Esophagus squamous epithelium (tissue), 5 donors: ENCODE measurements around the gene SLC19A1. TPM values are rescaled to one million over a fixed set of nuclear protein-coding genes. Genes with fewer than 3 reads are reported as not detected.

ENCODE experiments used
- DNase-seq: peaks from one replicate; lab custom pipeline; 2025; lab: John Stamatoyannopoulos, UW
- H3K27ac ChIP-seq, 4 donors: fragments of 200-600 bp; sonication (generic); one replicate each; pipeline ENCODE4 v1.5.1; 2016 to 2019; ENCODE audit warnings: mild to moderate bottlenecking in 1 of 4
- H3K27me3 ChIP-seq, 4 donors: fragments of 200-600 bp; sonication (generic); 1 replicate in 3 of 4; 2 replicates in 1 of 4; pipeline versions ENCODE4 v1.5.1 to v1.6.0; 2017 to 2021; ENCODE audit warnings: antibody characterized with exemption in 1 of 4
- H3K36me3 ChIP-seq, 3 donors: fragments of 200-600 bp; sonication (generic); one replicate each; pipeline ENCODE4 v1.5.1; 2016 to 2019
- H3K4me1 ChIP-seq, 3 donors: fragments of 200-600 bp; sonication (generic); one replicate each; pipeline ENCODE4 v1.5.1; 2017 to 2019
- H3K4me3 ChIP-seq, 4 donors: fragments of 200-600 bp; sonication (generic); 1 replicate in 3 of 4; 2 replicates in 1 of 4; pipeline ENCODE4 v1.5.1; 2016 to 2019; ENCODE audit warnings: mild to moderate bottlenecking in 2 of 4, moderate library complexity in 1 of 4
- H3K9me3 ChIP-seq, 3 donors: fragments of 200-600 bp; sonication (generic); one replicate each; pipeline ENCODE4 v1.5.1; 2016 to 2019
- POLR2A ChIP-seq, 4 donors: fragments of 450-650 bp; IDR thresholded peaks; one replicate each; pipeline ENCODE4 v1.6.1; 2017; ENCODE audit warnings: antibody characterized with exemption in 4 of 4, mild to moderate bottlenecking in 4 of 4, moderate library complexity in 3 of 4
- WGBS, 2 donors: methylation state at CpG; one replicate each; pipeline ENCODE4 v1.1.5; 2018; 5-methylcytosine and 5-hydroxymethylcytosine counted together
- intact Hi-C: fragments of 100-400 bp; cut with DNase I; formaldehyde crosslinking; loops from one replicate; pipeline ENCODE4 v1.15.0; 2022
- total RNA-seq, 4 donors: library from RNA; depleted of rRNA; stranded (reverse); fragments of >200 nt; gene quantifications; one replicate each; pipeline ENCODE4 v1.1.0, GENCODE V29; 2016
- TF ChIP-seq, protein P1 (sequence below), 6 experiments: fragments of 450-650 bp in 4 of 6; fragments of 200-600 bp in 2 of 6; sonication (generic) in 2 of 6; IDR thresholded peaks; one replicate each; pipeline ENCODE4 v1.5.1; 2016 to 2019; ENCODE audit warnings: antibody characterized with exemption in 6 of 6, mild to moderate bottlenecking in 4 of 6, moderate library complexity in 4 of 6
- donor health status: DM: yes; HTN: yes; CAD: no.

SLC19A1 gene
- total RNA-seq, 4 donors from 2014 or later: 1.6 to 4.6 (median 2.9) TPM

DNA sequence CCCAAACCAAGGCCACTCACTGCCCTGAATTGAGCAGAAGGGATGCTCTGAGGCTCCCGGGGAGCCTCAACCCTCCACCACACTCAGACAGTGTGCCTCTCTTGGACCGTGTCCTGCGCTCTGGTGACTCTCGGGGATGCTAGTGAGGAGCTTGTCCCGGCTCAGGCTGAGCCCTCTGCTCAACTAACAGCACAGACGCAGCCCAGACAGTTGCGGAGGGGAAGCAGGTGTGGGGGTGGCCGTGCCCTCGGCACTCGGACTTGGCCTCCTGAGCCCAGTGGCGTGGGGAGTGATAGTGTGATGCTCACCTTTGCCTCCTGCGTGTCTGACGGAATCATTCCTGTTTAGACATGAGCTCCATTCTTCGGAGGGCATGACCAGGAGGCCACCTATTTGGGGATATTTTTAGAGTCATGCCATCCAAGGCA, 15.4 kb upstream of the SLC19A1 start:
- TF ChIP-seq, protein P1, sequence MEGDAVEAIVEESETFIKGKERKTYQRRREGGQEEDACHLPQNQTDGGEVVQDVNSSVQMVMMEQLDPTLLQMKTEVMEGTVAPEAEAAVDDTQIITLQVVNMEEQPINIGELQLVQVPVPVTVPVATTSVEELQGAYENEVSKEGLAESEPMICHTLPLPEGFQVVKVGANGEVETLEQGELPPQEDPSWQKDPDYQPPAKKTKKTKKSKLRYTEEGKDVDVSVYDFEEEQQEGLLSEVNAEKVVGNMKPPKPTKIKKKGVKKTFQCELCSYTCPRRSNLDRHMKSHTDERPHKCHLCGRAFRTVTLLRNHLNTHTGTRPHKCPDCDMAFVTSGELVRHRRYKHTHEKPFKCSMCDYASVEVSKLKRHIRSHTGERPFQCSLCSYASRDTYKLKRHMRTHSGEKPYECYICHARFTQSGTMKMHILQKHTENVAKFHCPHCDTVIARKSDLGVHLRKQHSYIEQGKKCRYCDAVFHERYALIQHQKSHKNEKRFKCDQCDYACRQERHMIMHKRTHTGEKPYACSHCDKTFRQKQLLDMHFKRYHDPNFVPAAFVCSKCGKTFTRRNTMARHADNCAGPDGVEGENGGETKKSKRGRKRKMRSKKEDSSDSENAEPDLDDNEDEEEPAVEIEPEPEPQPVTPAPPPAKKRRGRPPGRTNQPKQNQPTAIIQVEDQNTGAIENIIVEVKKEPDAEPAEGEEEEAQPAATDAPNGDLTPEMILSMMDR (IDR thresholded peaks at IDR 0.05): no peak
- no peak for TF ChIP-seq POLR2A (IDR thresholded peaks at IDR 0.05)
- Histone ChIP-seq H3K4me3 (no peak overlapping the region), H3K9me3 (no peaks in the 10 kb centered on the region), H3K27ac (no peak overlapping the region), H3K4me1 (peaks cover 6 to 17% (median 8%) of the 10 kb centered on the region in 3 donors), H3K36me3 (no peaks in the 10 kb centered on the region), H3K27me3 (peaks cover 0 to 68% (median 0%) of the 10 kb centered on the region in 4 donors)
- no peak for DNase-seq
- intact Hi-C loops: loop anchor here (5.0 kb wide), 2 partner anchors 40 to 265 kb away; no protein-coding TSS in a partner anchor
- no CpG with 5 or more reads among the region's 14 CpGs for WGBS, 2 donors

DNA sequence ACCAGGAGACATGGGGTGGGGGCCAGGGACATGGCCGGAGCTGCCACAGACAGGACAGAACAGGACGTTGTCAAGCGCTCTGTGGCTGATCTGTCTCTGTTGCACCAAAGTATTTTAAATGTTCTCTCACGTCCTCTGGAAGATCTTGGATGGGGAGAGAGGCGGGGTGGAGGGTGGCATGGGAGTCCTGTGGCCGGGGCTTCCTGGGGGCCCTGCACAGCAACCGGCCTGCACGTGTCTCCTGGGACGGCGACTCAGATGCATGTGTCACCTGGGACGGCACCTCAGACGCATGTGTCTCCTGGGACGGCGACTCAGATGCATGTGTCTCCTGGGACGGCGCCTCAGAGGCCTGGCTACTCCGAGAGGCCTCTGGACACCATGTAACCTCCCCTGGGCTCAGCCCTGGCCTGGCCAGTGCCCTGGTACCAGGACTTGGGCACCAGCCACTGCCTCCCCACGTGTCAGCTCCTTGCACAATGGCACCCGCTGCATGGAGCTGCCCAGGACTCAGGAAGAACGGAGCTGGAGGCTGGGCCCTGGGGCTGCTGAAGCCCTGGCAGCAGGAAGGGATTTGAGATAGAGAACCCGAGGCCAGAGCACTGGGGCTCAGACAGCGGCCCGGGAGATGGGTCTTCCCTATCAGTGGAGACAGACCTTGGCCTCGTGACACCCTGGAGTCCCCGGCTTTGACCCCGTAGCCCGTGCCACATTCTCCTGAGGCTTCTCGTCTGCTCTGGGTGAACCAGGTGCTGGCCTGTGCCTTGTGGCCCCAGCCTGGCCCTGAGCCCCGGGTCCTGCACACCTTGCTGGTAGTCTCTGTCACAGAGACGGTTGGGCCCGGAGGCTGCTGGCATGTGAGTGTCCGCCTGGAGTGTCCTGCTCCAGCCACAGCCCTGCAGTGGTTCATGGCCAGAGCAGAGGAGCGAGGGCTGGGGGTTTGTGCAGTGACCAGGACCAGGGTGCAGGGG, 14.7 kb upstream of the SLC19A1 start:
- Histone ChIP-seq H3K27ac (no peak overlapping the region), H3K4me1 (peaks cover 6 to 22% (median 8%) of the 10 kb centered on the region in 3 donors), H3K9me3 (no peaks in the 10 kb centered on the region), H3K27me3 (peaks cover 0 to 61% (median 0%) of the 10 kb centered on the region in 4 donors), H3K4me3 (no peak overlapping the region), H3K36me3 (no peaks in the 10 kb centered on the region)
- WGBS, 2 donors: 70 to 78% methylated on average over 11 to 14 of the region's 33 CpGs
- TF ChIP-seq, protein P1 (IDR thresholded peaks at IDR 0.05): no peak
- TF ChIP-seq POLR2A (IDR thresholded peaks at IDR 0.05): no peak
- DNase-seq: no peak
- intact Hi-C loops: loop anchor here (5.0 kb wide), 2 partner anchors 40 to 265 kb away; no protein-coding TSS in a partner anchor

DNA sequence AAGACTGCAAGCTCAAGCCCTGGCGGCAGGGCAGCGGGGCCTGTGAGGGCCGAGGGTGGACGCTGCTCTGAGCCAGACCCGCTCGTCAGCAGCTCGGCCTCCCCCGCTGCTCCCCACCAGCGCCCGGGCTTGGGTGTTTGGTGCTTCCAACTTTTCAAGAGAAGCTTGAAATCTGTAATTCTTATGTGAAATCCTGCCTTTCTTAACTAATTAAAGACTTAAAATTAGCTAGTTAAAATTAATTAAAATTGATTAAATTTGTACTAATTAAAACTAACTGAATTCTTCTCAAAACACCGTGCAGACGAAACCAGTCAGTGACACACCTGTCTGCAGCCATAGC, 14.0 kb upstream of the SLC19A1 start:
- DNase-seq: no peak
- TF ChIP-seq POLR2A (IDR thresholded peaks at IDR 0.05): no peak
- TF ChIP-seq, protein P1 (IDR thresholded peaks at IDR 0.05): no peak
- H3K27ac ChIP-seq: peak overlapping the region; percentile 56 to 94 (median 78)
- H3K4me1 ChIP-seq: peaks cover 6 to 29% (median 12%) of the 10 kb centered on the region in 3 donors
- no peaks in the 10 kb centered on the region for H3K9me3 ChIP-seq
- intact Hi-C loops: loop anchor here (5.0 kb wide), 2 partner anchors 41 to 266 kb away; no protein-coding TSS in a partner anchor
- peaks cover 0 to 54% (median 0%) of the 10 kb centered on the region in 4 donors for H3K27me3 ChIP-seq
- peak overlapping the region in 1 of 4 donors; percentile 70 for H3K4me3 ChIP-seq
- WGBS, 2 donors: 28 to 46% methylated on average over 8 to 10 of the region's 12 CpGs
- H3K36me3 ChIP-seq: no peaks in the 10 kb centered on the region

DNA sequence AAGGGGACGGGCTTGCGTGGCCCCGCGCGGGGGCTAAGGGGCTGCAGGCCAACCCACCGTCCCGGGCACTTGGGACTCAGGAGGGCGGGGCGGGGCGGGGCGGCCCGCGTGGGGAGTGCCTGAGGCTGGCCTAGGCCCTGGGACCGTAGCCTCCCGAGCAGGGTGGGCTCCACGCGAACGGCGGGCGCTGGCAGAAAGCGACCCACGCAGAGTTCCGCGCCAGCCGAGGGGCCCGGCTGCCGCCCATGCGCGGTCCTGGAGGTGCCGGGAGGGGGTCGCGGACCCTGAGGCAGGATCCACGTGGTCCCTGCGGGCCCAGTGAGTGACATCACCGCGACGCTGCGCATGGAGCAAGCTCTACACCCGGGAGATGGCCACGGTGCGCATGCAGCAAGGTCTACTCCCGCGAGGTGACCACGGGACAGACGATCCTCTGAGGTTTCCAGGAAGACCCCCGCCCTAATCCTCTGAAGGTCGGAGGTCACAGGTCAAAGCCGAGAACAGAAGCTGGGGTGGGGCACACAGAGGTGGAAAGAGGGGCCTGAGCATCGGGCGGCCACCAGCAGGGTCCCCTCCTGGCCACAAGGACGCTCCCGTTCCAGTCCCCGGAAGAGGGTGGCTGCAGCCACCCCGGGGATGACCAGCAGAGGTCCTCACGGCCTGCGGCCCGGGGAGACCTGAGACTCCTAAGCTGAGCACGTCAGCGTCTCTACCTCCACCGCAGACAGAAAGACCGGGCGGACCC, 13.5 kb upstream of the SLC19A1 start:
- no peak for DNase-seq
- peak overlapping the region; percentile 56 to 94 (median 78) for H3K27ac ChIP-seq
- no peaks in the 10 kb centered on the region for H3K9me3 ChIP-seq
- peaks cover 6 to 34% (median 15%) of the 10 kb centered on the region in 3 donors for H3K4me1 ChIP-seq
- peak overlapping the region; percentile 23 to 70 (median 42) for H3K4me3 ChIP-seq
- WGBS, 2 donors: 0% methylated on average over 4 to 11 of the region's 62 CpGs
- TF ChIP-seq POLR2A (IDR thresholded peaks at IDR 0.05): no peak
- TF ChIP-seq, protein P1 (IDR thresholded peaks at IDR 0.05): peak in 5 of 6 experiments; percentile 46 to 84 (median 81)
- H3K36me3 ChIP-seq: no peaks in the 10 kb centered on the region
- intact Hi-C loops: loop anchor here (5.0 kb wide), 2 partner anchors 42 to 267 kb away; no protein-coding TSS in a partner anchor
- H3K27me3 ChIP-seq: peaks cover 0 to 49% (median 0%) of the 10 kb centered on the region in 4 donors
